HepG2 (cell line): ENCODE measurements around the gene SLC6A6. TPM values are rescaled to one million over a fixed set of nuclear protein-coding genes. Genes with fewer than 3 reads are reported as not detected.

ENCODE experiments used
- ATAC-seq: fragments of 200-7000 bp; cut with Tn5 transposase; 3 replicates; pipeline ENCODE4 v1.9.1; 2020; ENCODE audit warnings: mild to moderate bottlenecking, moderate library complexity
- BruUV-seq: library from RNA; stranded (reverse); fragments of 400-500 nt; replicated peaks from 2 replicates; lab custom pipeline; 2021; lab: Mats Ljungman, UMichigan
- CTCF ChIA-PET: fragments of 300-600 bp; formaldehyde crosslinking; extraction: SDS; loops from one replicate; lab custom pipeline; 2021; ENCODE audit warnings: low total read pairs, inconsistent platforms, low intra/inter-chr PET ratio; lab: Yijun Ruan, JAX
- POLR2A ChIA-PET: fragments of 350-600 bp; sonication (Branson Sonifier 250); formaldehyde crosslinking; loops from one replicate; lab custom pipeline; 2020; ENCODE audit warnings: antibody characterized with exemption, inconsistent platforms; lab: Yijun Ruan, JAX
- DNase-seq: peaks from one replicate; pipeline ENCODE4 v3.0.0-alpha.2; 2015; ENCODE audit warnings: low spot score
- FAIRE-seq: peaks from 3 replicates; lab custom pipeline; 2011; peaks lifted over from hg19 to GRCh38; lab: Jason Lieb, UNC
- H2AFZ ChIP-seq: one replicate; pipeline ENCODE4 v1.6.1; 2011; ENCODE audit warnings: low read length, inconsistent platforms
- H3K27ac ChIP-seq: fragments of 300-600 bp; 3 replicates; pipeline ENCODE4 v1.8.0; 2011; ENCODE audit warnings: mixed run types, mild to moderate bottlenecking, mixed read lengths, low read length, inconsistent platforms; ENCODE audit not compliant: insufficient read depth; ENCODE audit errors: extremely low read length
- H3K27me3 ChIP-seq, 2 experiments: fragments of 200-600 bp in 1 of 2; 2 replicates in 1 of 2; 3 replicates in 1 of 2; pipeline versions ENCODE4 v1.6.0 to v1.8.0; 2011; ENCODE audit warnings: low read length in 2 of 2, mild to moderate bottlenecking in 2 of 2, moderate library complexity in 2 of 2, inconsistent platforms in 1 of 2; ENCODE audit not compliant: insufficient read depth in 2 of 2, control insufficient read depth in 1 of 2
- H3K36me3 ChIP-seq, 2 experiments: fragments of 200-600 bp in 1 of 2; replicated peaks in 1 of 2; 2 replicates in 1 of 2; 3 replicates in 1 of 2; pipeline versions ENCODE4 v1.5.1 to v1.8.0; 2011; ENCODE audit warnings: low read length in 2 of 2, inconsistent platforms in 1 of 2; ENCODE audit not compliant: insufficient read depth in 2 of 2, control insufficient read depth in 1 of 2
- H3K4me1 ChIP-seq: 2 replicates; pipeline ENCODE4 v1.5.1; 2012; ENCODE audit warnings: low read length, inconsistent platforms; ENCODE audit not compliant: insufficient read depth
- H3K4me2 ChIP-seq: 2 replicates; pipeline ENCODE4 v1.6.0; 2011; ENCODE audit warnings: low read depth, low read length, inconsistent platforms
- H3K4me3 ChIP-seq, 3 experiments: fragments of 200-600 bp in 1 of 3; sonication (generic), shearing (Covaris generic) in 1 of 3; replicated peaks in 1 of 3; 2 replicates each; pipeline ENCODE4 v1.5.1; 2011 to 2016; ENCODE audit warnings: low read length in 3 of 3, inconsistent platforms in 2 of 3, low read depth in 2 of 3, mild to moderate bottlenecking in 2 of 3, control low read depth in 1 of 3, mixed read lengths in 1 of 3; ENCODE audit not compliant: insufficient read depth in 1 of 3
- H3K79me2 ChIP-seq: one replicate; pipeline ENCODE4 v1.6.1; 2011; ENCODE audit warnings: low read length, inconsistent platforms; ENCODE audit not compliant: insufficient read depth
- H3K9ac ChIP-seq: 2 replicates; pipeline ENCODE4 v1.6.0; 2011; ENCODE audit warnings: mild to moderate bottlenecking, low read depth, low read length, inconsistent platforms; ENCODE audit not compliant: insufficient read depth
- H3K9me3 ChIP-seq: 2 replicates; pipeline ENCODE4 v1.5.1; 2012; ENCODE audit warnings: mild to moderate bottlenecking, low read length
- H4K20me1 ChIP-seq: 2 replicates; pipeline ENCODE4 v1.6.0; 2011; ENCODE audit warnings: inconsistent platforms, mild to moderate bottlenecking, low read length, moderate library complexity; ENCODE audit not compliant: insufficient read depth
- PAXIP1 ChIP-seq: sonication (generic); formaldehyde crosslinking; conservative IDR thresholded peaks from 2 replicates; pipeline ENCODE4 v1.4.0; 2020; ENCODE audit warnings: mild to moderate bottlenecking, missing genetic modification reagents, moderate library complexity
- POLR2AphosphoS2 ChIP-seq: IDR thresholded peaks from 2 replicates; pipeline ENCODE4 v1.6.1; 2011; ENCODE audit warnings: low read depth, low read length, improper control_type of control experiment
- ZBTB2 ChIP-seq: sonication (generic); formaldehyde crosslinking; IDR thresholded peaks from 2 replicates; pipeline ENCODE4 v1.8.0; 2022; ENCODE audit warnings: low read depth, missing genetic modification reagents
- WGBS: methylation state at CpG from one replicate; pipeline ENCODE4 v1.1.6; 2017; ENCODE audit warnings: low lambda C conversion rate; 5-methylcytosine and 5-hydroxymethylcytosine counted together
- in situ Hi-C: cut with HindIII; loops from 2 replicates; pipeline ENCODE4 v1.10.0; 2017; ENCODE audit warnings: low pct_unique_long_range_greater_than_20kb; ENCODE audit not compliant: extremely low pct_ligation_motif_present
- intact Hi-C: fragments of 100-400 bp; cut with micrococcal nuclease; formaldehyde crosslinking; loops from one replicate; pipeline ENCODE4 v1.10.0; 2022; ENCODE audit not compliant: unreplicated experiment
- polyA plus RNA-seq, 8 experiments: library from polyadenylated mRNA; depleted of rRNA in 3 of 8; stranded (reverse) in 7 of 8; unstranded in 1 of 8; fragments of >200 nt; fragmentation: Illumina TruSeq in 4 of 8; extraction: Trizol in 4 of 8; gene quantifications; 2 replicates each; pipeline versions ENCODE4 v1.2.1 to v1.2.3, GENCODE V29; 2011 to 2016; ENCODE audit warnings: low read depth in 4 of 8, missing spikeins in 1 of 8, mixed read lengths in 1 of 8; ENCODE audit not compliant: insufficient read depth in 1 of 8
- total RNA-seq, 5 experiments: library from RNA; depleted of rRNA; stranded (reverse); fragments of >200 nt; fragmentation: Illumina TruSeq; extraction: Trizol; gene quantifications; 2 replicates each; pipeline ENCODE4 v1.2.3, GENCODE V29; 2016; ENCODE audit warnings: low read depth in 1 of 5

Gene SLC6A6
- total and polyA plus RNA-seq, 2 of the 13 experiments (the other 11 are each of a cell fraction or from before 2014, with no cell fraction given), result 14.1 to 20.7 TPM

DNA sequence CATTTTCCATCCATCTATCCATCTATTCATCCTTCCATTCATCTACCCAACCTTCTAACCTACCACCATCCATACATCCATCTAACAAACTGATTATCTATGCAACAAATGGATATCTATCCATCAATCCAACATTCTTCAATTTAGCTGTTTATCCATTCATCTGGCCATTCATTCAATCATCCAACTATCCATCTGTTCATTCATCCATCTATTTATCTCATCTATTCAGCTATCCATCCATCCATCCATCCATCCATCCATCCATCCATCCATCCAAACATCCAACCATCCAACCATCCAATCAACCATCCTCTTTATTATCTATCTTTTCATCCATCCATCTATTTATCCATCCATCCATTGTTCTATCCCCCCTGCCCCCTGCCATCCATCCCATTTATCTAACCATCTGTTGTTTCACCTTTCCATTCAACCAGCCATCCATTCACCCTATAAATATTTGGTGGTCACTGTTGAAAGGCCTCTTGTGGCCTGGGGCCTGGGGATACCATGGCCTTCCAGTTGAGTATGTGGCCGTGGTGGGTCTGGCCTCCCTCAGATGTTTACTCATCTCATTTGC lies 44.7 kb downstream of the SLC6A6 start:
- POLR2A ChIA-PET, result no interaction called here
- Histone ChIP-seq H3K4me3 (no peak overlapping the region), H3K4me1 (peaks cover 13% of the 10 kb centered on the region), H3K36me3 (peaks cover 28 to 74% of the 10 kb centered on the region in 2 experiments; a peak in 4 of 5 replicates), H3K79me2 (no peaks in the 10 kb centered on the region), H3K9me3 (no peaks in the 10 kb centered on the region)
- no peak for DNase-seq
- BruUV-seq, result no TSS peak
- CTCF ChIA-PET, result no interaction called here
- intact Hi-C loops (no loop called here), in situ Hi-C loops (no loop called here)
- 100% methylated on average over 1 of the region's 1 CpG for WGBS
- ATAC-seq, result no peak
- TF ChIP-seq ZBTB2 (CRISPR knock-in tag) (no peak), PAXIP1 (CRISPR knock-in tag) (no peak), POLR2AphosphoS2 (no peak)
- TF ChIP-seq, all 625 proteins: peak for 0
- H2AFZ ChIP-seq, result no peak overlapping the region
- no peak overlapping the region for H3K4me2 ChIP-seq
- no peak overlapping the region for H3K27ac ChIP-seq
- H3K9ac ChIP-seq, result no peak overlapping the region
- no peaks in the 10 kb centered on the region for H4K20me1 ChIP-seq
- no peak for FAIRE-seq
- H3K27me3 ChIP-seq, result no peaks in the 10 kb centered on the region
